HG03520 (cell line): ENCODE data around the gene DAPK1.

Experiments
- ATAC-seq: cut with Tn5 transposase; IDR thresholded peaks from one replicate; pipeline ENCODE4 v1.9.1; 2021; ENCODE audit warnings: mild to moderate bottlenecking, moderate library complexity; ENCODE audit not compliant: unreplicated experiment

The DAPK1 gene

DNA sequence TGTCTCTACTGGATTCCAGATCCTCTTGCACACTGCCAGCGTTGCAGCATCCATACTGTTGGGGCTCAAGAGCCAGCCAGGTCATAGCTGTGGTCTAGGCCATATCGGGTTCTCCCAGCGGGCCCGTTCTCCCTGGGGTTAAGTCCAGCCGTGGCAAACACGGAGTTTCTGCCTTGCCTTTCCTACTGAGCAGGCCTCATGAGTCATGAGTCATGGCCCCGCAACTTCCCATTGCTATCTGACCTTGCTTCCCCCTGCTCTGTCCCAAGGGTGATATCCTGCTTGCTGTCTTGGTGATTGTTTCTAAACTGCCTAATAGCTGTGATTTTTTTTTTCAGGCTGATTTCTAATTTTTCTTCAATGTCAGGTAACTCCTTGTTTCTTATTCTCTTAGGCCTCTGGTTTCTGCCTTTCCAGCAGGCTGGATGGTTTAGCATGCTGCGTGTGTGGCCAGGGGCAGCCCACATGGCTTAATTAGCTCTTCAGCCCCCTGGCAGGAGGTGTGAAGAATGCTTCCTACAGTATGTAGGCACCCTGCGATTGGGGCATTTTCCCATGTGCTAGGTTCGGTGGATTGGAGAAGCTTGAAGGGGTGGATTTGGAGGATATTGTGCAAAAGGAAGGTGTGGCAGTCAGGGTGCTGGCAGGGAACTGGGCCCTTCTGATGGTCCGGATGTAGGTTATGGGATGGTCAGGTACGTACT lies 18.7 kb downstream of the DAPK1 start:
- ATAC-seq, result no peak

- no peak for ATAC-seq
Measured at GRCh38 chr9:87516926-87517290, 19.2 kb downstream of the DAPK1 start.

DNA sequence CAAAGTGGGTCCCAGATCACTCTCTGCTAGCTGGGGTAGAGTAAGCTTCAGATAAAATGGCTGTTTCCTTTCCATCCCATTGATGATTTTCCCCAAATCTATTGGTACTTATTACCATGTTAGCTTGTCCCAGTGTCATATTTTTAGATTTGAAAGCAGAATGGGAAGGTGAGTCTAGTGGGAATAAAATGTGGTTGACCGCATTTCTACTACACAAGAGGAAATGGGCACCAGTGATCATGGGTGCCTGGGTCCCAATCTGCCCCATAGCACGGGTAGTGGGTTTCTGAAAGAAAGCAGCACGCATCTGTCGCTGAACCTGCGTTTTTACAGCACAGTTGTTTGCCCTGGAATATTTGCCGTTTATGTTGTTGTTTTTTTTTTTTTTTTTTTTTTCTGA lies 20.1 kb downstream of the DAPK1 start:
- no peak for ATAC-seq

DNA sequence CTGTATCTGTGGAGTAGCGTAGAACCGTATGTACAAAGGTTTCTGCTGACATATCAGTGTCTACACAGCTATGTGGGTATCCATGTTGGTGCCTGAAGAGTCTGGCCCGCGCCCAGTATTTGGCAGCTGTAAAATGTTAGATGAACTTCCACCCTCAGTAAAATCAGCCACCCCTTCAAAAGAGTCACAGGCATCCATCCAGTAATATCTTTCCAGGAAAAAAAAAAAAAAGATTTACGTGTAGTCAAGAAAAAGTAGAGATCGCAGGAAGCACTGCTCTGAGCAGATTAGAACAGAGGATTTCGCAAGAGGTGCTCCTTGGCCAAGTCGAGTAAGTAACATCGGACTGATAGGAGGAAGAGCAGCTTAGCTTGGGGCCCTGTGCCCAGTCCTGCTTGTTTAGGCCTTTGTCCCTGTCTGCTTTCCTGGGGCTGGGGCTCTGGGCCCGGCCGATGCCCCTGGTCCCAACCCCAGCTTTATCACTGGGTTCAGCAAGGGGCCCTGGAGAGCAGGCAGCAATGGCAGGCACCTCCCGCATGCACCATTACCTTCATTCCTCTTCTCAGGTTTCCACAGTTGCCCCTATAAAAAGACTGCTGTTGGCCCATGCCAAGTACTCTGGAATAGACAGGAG lies 21.2 kb downstream of the DAPK1 start:
- no peak for ATAC-seq

DNA sequence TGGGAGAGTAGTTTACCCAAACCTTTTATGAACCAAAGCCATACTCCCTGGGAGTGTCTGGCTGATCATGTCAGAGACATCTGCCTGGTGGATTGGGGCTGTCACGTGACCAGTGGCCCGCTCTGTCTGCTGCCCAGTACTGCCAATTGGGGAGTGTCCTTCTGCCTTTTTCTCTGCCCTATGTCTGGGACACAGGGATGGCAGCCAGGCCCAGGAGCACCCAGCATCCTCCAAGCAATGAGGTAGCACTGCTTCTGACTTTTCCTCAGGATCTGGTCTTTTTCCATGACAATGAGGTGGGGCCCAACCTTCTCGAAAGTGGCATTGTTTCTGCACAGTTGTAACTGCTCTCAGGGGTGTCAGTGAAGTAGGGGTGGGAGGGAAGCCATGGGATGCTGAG lies 21.8 kb downstream of the DAPK1 start:
- ATAC-seq, result no peak

DNA sequence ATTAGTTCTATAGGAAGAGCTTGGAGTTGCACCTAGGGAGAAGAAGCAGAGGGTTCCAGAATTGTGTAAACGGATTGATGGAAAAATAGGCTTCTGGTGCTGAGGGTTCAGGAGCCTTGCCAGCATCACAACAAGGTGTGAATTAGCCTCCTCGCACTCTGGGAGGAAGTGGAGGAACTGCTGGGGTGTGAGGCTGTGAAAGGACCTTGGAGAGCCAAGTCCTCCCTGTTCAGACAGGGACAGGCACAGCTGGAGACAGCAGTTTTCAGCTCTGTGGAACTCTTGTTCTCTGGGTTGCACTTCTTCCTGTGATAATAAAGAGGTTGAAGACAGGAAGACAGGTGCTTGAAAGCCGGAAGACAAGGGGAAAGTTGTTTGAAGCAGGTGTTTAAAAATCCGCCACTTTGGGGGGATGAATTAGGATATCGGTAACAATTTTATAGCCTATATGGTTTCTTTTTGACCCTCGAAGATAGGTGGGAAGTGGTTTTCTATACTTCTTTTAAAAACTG lies 22.6 kb downstream of the DAPK1 start:
- ATAC-seq, result no peak

GRCh38 chr9:87521834-87522233 lies 24.2 kb downstream of the DAPK1 start:
- no peak for ATAC-seq

GRCh38 chr9:87524061-87524460 lies 26.4 kb downstream of the DAPK1 start:
- no peak for ATAC-seq

DNA sequence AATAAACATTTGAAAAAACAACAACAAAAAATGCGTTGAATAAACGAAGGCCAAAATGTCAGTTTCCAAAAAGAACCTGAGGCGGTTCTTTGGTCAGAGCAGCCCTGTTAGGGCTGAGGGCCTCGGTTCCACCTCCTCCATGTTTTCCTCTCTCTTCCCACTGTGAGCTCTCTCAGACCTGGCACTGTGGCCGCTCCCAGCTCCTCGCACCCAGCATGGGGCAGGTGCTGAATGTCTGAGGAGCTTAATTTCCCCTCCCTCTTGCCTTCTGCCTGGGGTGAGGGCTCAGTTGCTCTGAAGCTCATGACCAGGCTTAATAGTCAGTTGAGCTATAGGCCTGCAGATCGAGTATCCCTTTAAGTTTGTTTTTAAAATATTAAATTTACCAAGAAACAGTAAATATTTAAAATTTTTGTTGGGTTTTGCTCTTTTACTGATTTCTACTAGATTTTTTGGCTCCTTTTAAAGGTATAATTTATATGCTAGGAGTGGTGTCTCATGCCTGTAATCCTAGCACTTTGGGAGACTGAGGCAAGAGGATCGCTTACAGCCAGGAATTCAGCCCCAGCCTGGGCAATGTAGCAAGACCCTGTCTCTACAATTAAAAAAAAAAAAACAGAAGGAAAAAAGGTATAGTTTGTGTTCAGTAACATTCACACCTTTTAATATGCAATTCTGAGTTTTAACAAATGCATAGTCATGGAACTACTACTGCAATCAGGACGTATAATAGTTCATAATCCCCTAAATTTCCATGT lies 28.1 kb downstream of the DAPK1 start:
- no peak for ATAC-seq

DNA sequence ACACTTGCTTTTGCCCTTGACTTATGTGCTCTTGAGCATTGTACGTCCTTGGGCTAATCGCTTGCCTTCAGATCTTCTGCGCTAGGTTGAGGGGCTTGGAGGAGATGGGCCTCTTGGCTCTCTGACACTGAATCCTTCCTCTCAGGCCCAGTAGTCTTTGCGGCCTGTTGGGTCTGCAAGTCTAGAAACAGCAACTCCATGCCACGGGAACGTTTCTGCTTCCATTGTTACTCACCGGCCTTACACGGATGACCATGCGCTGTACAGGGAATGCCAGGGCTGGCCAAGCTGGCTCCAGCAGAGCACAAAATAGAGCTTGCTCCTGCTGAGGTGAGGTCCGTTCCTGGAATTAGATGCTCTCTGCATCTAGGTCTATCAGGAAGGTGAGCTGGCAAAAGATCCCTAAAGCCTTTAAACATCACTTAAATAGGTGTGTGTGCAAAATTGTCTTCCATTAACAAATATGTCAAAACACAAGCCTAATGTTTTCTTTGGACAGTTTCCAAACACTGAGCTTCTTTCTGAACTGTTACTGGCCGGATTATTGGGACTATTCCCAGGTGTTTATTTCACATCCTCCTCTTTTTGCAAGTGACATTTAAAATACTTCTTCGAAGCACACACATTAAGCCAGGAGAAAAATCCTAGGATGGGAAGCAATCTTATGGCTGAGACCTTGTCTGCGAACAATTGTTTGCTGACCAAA lies 29.7 kb downstream of the DAPK1 start:
- no peak for ATAC-seq

- no peak for ATAC-seq
Measured at GRCh38 chr9:87528969-87529368, 31.3 kb downstream of the DAPK1 start.

DNA sequence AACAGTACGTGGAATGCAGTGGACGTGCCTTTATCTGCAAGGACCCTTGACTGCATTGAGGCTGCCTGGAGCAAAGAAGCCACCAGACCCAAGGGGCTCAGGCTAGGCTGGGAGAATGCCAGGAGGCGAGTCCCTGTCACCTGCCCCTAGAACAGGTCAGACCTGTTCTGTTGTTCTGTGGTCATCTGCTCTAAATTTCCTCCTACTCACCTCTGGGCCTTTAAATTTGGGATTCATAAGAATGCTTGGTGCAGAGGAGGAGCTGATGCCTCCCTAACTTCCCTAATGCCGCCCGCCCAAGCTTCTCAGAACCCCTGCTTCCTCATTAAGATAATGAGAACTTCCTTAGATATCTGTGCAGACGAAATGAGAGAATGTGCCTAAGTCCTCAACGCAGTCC lies 32.0 kb downstream of the DAPK1 start:
- no peak for ATAC-seq

DNA sequence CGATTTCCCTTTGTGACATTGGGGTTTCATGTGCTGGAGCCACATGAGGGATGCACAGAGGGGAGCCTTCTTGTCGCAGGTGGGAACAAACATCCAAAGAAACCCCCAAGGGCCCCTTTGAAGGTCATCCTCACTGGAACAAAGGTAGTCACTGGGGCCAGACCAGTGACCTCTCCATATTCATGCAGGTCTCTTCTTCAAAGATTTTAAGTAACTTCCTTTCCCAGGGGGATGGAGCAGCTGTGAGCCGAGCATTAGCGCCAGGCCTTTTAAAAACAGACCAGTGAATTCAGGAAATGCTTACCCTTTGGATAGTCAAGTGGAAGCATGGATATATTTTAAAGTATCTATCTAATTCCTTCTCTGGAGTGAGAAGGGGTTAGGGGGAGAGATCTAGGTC lies 33.0 kb downstream of the DAPK1 start:
- no peak for ATAC-seq

- no peak for ATAC-seq
Measured at GRCh38 chr9:87531370-87532295, 34.0 kb downstream of the DAPK1 start.

DNA sequence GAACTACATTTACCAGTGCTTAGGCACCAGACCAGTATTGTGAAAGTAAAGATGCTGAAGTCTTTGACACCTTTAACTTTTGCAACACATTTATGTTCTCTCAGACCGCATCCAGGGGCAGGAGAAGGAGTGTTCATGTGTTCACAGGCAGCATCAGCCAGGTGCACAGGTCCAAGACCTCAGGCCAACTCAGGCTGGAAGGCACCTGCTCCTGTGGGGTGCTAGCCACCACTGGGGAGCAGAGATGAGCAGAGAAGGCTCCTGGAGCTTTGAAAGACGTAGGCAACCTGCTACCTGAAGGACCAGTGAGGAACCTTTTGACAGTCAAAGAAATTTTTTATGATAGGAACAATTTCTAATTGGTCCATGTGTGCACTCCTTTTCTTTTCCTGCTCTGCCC lies 35.6 kb downstream of the DAPK1 start:
- ATAC-seq, result no peak

- ATAC-seq, result no peak
Measured at GRCh38 chr9:87534036-87534435, 36.4 kb downstream of the DAPK1 start.

DNA sequence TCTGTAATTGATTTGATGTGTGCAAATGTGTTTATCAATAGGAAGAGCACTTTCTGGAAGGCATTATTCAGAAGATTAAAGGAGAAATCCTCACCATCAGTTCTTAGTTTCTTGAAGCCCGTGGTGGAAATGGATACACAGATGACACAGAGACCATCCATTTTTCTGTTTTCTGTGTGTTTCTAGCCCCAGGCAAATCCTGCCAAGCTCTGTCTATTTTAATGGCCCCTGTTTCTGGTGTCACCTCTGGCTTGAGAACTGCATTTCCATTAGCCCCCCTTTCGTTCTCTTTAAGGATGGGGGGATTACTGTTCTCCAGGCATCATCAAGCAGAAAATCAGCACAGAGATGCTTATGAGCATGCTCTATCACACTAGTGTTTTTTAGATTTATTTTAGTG lies 37.3 kb downstream of the DAPK1 start:
- ATAC-seq, result no peak

DNA sequence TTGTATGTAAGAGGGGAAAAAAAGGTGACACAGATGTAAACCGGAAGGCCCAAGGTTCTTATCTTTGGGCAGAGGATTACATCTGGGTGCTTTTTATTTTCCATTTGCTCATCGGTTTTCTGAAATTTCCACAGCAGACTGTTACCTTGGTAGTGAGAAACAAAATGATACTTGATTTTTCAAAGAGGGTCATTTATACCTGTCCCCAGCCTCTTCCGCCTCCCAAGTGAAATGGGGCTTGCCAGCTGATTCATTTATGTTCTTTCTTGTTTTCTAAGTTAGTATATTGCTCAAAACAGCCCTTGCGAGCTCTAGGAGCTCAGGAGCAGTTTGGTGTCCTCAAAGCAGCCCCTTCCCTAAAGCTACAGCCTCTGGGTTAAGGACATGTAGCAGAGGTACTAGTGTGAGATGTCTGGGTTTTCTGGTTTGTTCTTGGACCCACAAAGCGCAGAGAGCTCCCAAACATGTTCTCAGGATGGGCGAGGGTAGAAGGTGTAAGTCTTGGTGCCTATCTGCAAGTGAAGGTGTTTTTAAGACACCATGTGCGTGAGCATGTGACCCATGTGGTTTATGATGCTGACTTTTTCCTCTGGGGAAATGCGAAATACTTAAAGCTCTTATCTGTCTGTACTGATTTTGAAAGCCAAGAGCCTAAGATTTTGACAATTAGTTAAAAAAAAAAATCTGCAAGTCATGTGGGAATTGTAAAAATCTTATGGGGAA lies 38.3 kb downstream of the DAPK1 start:
- ATAC-seq, result peak; percentile 62

DNA sequence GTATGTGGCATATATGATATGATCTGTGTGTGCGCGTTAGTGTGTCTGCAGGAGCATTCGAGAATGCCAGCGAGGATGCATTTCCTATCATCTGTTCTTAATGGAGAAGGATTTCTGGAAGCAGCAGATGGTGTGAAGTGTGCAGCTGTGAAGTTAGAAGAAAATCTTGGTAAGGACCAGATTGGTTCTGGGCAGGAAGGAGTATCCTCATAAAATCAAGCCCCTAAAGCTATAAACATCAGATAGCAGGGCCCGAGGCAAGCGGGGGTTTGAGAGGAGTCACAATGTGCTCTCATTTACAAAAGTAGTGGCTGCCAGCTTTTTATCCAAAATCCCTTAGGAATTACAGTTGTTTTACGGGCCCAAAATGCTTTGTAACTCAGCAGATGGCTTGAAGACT lies 40.0 kb downstream of the DAPK1 start:
- no peak for ATAC-seq
